ENCODE data around the gene PISD.
"Not testable (repeated sequence)": the region's sequence is repeated elsewhere in the genome, so short reads cannot be mapped to it uniquely, and the experiment has no call there.

Gene PISD

DNA sequence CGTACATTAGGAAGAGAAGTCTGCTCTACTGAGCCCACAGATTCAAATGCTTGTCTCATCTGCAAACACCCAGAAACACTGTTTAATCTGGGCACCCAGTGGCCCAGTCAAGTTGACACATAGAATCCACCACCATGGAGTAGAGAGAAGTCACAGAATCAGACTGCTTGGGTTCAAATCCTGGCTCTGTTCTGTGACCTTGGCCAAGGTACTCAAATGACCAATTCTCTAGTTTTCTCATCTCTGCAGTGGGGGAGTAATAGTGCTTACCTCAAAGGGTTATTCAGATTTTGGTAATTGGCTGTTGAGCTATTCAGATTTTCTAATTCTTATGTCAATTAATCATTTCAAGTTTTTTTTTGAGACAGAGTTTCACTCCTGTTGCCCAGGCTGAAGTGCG is 71.9 kb downstream of the PISD start:
- not testable (repeated sequence) for H3K4me3 Mint-ChIP-seq, H3K27me3 Mint-ChIP-seq, H3K27ac Mint-ChIP-seq, H3K9me3 Mint-ChIP-seq, DNase-seq
- Mint-ChIP-seq H3K4me1 (ENCODE audit: low read depth) (peaks cover 24% of the 10 kb centered on the region), H3K36me3 (ENCODE audit: low read depth) (peaks cover 56% of the 10 kb centered on the region)

DNA sequence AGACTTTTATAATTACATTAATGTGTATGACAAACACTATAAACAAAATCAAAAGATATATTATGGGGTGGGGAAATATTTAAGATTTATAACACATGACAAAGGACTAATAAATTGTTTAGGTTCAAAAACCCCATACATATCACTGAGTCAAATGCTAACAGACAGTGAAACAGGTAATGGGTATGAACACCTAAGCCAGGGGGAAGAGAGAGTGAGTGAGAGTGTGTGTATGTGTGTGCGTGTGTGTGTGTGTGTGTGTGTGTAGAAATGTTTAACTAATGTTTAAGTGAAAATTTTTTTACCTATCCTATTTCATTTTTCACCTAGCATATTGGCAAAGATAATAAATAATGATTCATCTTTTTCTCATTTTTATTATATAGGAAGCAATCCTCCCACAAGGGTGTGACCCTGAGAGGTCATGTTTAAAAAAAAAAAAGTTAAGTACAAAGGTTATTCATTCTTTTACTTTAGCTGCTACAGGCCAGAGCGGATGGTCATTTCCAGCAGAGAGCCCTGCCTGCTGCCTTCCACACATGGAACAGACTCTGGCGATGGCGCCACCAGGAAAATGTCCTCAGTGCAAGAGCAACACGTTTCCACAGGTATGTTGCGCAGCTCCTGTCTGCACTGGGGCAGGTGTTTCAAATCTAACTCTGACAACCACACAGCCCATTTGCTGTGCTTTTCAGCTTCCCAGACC is 72.9 kb downstream of the PISD start:
- H3K27ac Mint-ChIP-seq = peak overlapping the region; percentile 37

DNA sequence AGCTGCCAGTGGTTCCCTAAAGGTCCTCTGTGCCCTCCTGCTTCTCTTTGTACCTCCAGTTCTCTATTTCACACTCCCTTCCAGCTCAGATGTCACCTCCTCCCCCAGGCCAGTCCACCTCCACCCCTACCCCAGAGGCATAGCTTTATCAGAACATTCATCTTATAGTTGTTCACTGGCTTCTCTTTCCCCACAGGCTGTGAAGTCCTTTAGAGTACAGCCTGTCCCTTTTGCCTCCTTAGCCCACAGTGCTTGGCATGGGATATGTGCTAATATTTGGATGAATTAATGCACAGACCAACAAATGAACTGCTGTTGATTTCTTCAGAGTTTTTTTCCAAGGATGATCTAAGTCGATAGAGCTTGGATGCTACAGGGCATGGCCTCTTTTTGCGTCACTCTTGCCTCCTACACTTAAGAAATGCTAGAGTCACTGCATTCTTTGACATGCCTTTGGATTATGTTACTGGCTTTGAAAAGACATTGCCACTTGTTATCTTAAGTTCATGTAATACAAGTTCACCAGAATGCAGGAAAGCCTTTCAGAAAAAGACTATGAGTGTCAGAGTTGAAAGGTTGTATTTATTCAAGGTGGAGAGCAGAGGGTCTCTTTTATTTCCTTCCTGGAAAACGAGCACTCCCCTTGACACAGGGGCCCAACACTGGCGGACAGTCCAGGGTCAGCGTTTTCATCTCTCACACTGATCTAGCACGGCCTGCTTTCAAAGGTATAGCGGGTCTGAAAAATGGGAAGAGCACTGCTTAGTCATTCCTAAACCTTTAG is 75.7 kb downstream of the PISD start:
- H3K9me3 Mint-ChIP-seq = no peaks in the 10 kb centered on the region
- no peaks in the 10 kb centered on the region for H3K27me3 Mint-ChIP-seq
- peaks cover 79% of the 10 kb centered on the region for H3K36me3 Mint-ChIP-seq (ENCODE audit: low read depth)
- DNase-seq = no peak
- peaks cover 56% of the 10 kb centered on the region for H3K4me1 Mint-ChIP-seq (ENCODE audit: low read depth)
- peak overlapping the region; percentile 79 for H3K27ac Mint-ChIP-seq
- H3K4me3 Mint-ChIP-seq = no peak overlapping the region

More for the DNA sequence above, 72.9 kb downstream of the PISD start:
- Mint-ChIP-seq H3K27me3 (no peaks in the 10 kb centered on the region), H3K4me3 (no peak overlapping the region), H3K4me1 (ENCODE audit: low read depth) (peaks cover 34% of the 10 kb centered on the region), H3K36me3 (ENCODE audit: low read depth) (peaks cover 62% of the 10 kb centered on the region), H3K9me3 (no peaks in the 10 kb centered on the region)
- DNase-seq = no peak

DNA sequence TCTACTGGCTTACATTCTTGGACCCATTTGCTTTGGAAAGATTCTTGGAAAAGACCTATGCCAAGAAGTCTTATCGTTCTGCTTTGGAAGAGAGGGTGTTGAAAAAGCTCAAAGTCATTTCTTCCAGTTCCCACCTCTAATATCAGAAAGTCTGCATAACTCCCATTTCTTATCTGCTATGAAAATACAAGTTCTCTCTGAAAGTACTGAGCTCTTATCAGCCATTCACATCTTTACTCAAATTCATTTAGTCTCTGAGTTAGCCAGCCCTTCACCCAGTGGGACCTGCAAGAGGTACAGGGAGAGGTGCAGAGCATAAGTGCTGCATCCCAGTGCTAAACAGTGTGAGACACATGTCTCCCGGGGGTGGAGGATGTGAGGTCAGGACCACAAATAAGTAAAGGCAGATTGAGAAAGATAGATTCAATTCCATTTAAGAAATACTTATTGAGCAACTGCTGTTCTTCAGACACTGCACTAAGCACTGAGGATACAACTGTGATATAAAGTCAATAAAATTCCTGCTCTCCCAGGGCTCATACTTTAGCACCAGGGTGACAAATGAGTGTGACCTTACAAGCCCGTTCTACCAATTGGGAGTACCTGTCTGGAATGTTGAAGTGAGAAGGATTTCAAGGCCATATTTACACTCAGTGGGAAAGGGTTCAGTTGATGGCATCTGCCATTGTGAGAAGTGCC is 76.7 kb downstream of the PISD start:
- no peak for DNase-seq
- no peak overlapping the region for H3K4me3 Mint-ChIP-seq
- H3K27ac Mint-ChIP-seq = peak overlapping the region; percentile 79
- no peaks in the 10 kb centered on the region for H3K27me3 Mint-ChIP-seq
- H3K36me3 Mint-ChIP-seq (ENCODE audit: low read depth) = peaks cover 83% of the 10 kb centered on the region
- H3K9me3 Mint-ChIP-seq = no peaks in the 10 kb centered on the region
- H3K4me1 Mint-ChIP-seq (ENCODE audit: low read depth) = peaks cover 56% of the 10 kb centered on the region

DNA sequence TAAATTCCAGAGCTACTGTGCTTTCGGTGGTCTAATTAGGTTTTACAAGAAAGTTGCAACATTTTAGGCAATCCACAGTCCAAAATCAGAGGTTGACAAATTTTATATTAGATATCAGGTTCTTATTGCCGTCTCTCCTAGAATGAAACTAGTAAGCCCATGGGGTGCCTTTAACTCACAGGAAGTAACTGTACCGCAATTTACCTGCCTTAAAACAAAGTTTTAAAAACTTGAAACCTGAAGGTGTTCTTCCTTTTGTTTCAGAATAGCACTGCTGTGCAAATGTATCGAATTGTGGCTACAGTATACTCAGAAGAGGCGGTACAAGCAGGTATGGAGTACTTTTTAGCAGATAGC is 77.2 kb downstream of the PISD start:
- no peak overlapping the region for H3K4me3 Mint-ChIP-seq
- peaks cover 58% of the 10 kb centered on the region for H3K4me1 Mint-ChIP-seq (ENCODE audit: low read depth)
- DNase-seq = no peak
- H3K36me3 Mint-ChIP-seq (ENCODE audit: low read depth) = peaks cover 88% of the 10 kb centered on the region
- peak overlapping the region; percentile 79 for H3K27ac Mint-ChIP-seq
- no peaks in the 10 kb centered on the region for H3K9me3 Mint-ChIP-seq
- H3K27me3 Mint-ChIP-seq = no peaks in the 10 kb centered on the region

DNA sequence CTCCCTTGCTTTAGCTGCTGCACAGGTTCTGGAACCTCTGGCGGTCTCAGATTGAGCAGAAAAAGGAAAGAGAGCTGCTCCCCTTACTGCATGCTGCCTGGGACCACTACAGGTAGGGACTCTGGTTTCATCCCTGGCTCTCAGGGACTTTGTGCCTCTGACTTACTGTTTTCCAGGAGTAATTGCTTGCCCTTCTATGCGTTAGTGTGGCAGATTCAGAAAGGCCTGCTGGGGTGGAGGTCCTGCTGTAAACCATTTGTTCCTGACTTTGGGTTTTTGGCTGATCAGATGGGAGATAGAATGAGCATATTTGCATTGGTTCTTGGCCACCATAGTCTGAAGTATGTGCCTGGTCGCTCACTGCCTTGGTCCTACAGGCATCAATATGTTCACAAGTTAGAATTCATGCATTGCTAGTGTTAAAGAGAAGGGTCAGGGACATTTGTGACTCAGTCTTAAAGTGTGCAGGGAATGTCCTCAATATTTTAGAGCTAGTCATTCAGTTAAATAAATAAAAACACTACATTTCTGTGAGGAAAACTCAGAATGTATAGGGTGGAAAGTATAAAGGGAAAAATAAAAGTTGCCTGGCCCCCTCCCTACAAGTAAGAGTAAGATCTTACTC is 78.0 kb downstream of the PISD start:
- Mint-ChIP-seq H3K4me3 (no peak overlapping the region), H3K27ac (no peak overlapping the region), H3K36me3 (ENCODE audit: low read depth) (peaks cover 86% of the 10 kb centered on the region)

DNA sequence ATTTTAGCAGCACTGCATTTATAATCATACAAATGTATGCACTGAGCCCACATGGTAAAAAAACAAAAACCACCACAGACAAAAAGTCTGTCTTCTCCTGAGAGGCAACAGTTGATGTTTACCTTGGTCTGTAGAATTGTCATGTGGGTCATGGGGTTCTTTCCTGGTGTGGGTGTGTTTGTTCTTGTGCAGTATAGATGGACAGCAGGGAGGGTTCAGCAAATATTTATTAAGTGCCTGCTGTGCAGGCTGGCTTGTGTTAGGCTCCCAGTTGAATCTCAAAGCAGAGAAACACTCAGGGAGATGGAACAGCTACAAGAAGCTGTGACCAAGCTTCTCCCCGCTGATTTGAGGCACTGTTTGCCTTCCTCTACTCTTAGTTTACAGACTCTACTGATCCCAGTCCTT is 82.2 kb downstream of the PISD start:
- peaks cover 37% of the 10 kb centered on the region for H3K4me1 Mint-ChIP-seq (ENCODE audit: low read depth)
- H3K9me3 Mint-ChIP-seq = no peaks in the 10 kb centered on the region
- DNase-seq = no peak
- H3K27me3 Mint-ChIP-seq = no peaks in the 10 kb centered on the region
- H3K4me3 Mint-ChIP-seq = no peak overlapping the region
- peak overlapping the region; percentile 72 for H3K27ac Mint-ChIP-seq
- H3K36me3 Mint-ChIP-seq (ENCODE audit: low read depth) = peaks cover 86% of the 10 kb centered on the region

More for the DNA sequence above, 78.0 kb downstream of the PISD start:
- H3K9me3 Mint-ChIP-seq = no peaks in the 10 kb centered on the region
- H3K4me1 Mint-ChIP-seq (ENCODE audit: low read depth) = peaks cover 57% of the 10 kb centered on the region
- H3K27me3 Mint-ChIP-seq = no peaks in the 10 kb centered on the region
- no peak for DNase-seq

DNA sequence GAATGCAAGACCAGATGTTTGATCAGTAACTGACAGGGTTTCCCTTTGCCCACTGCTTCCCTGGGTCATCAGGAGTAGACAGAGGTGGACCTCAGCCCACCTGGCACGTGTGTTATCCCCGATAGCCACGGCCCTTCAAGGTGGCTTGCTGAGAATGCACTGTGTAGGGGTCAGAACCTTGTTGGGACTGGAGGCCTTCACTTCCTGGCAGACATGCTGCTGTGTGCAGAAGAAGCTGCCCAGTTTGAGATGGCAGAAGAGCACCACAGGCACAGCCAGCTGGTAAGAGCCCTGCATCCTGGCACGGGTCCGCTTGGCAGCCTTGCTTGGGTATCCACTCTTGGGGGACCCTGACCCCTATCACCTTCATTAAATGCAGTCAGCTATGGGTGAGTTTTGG is 83.8 kb downstream of the PISD start:
- DNase-seq = no peak
- no peaks in the 10 kb centered on the region for H3K27me3 Mint-ChIP-seq
- H3K9me3 Mint-ChIP-seq = no peaks in the 10 kb centered on the region
- H3K4me3 Mint-ChIP-seq = no peak overlapping the region
- peaks cover 86% of the 10 kb centered on the region for H3K36me3 Mint-ChIP-seq (ENCODE audit: low read depth)
- peak overlapping the region; percentile 66 for H3K27ac Mint-ChIP-seq
- peaks cover 22% of the 10 kb centered on the region for H3K4me1 Mint-ChIP-seq (ENCODE audit: low read depth)

DNA sequence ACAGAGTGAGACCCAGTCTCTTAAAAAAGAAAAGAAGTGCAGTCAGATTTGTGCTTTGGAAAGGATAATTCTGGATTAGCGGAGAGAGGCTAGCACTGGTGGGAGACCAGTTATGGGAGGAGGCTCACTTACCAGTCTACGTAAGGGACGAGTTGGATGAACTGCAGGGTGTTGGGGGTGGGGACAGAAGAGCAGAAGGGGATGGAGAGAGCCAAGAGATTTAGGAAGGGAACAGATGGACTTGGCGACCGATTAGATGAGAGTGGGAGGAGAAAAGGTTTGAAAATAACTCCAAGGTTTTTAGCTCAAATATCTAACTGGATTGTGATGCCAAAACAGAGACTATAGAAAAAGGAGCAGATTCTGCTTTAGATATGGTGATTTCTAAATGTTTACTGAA is 84.3 kb downstream of the PISD start:
- Mint-ChIP-seq H3K9me3 (no peaks in the 10 kb centered on the region), H3K4me1 (ENCODE audit: low read depth) (peaks cover 20% of the 10 kb centered on the region), H3K36me3 (ENCODE audit: low read depth) (peaks cover 89% of the 10 kb centered on the region), H3K4me3 (no peak overlapping the region), H3K27me3 (no peaks in the 10 kb centered on the region), H3K27ac (peak overlapping the region; percentile 66)
- DNase-seq = no peak

DNA sequence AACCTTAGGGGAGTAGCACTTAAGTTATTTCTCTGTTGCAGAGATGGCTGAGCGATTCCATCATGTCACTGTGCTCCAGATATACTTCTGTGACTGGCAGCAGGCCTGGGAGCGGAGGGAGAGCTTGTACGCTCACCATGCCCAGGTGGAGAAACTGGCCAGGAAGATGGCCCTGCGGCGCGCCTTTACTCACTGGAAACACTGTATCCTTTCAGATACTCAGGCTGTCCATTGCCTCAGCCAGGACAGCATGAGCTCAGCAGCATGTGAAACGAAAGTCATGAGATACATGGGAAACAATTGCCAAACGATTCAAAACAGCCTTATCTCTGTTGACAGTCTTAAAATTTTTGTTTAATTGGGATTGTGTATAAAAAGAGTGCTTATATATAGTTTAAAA is 86.8 kb downstream of the PISD start:
- Mint-ChIP-seq H3K4me3 (no peak overlapping the region), H3K9me3 (no peaks in the 10 kb centered on the region), H3K36me3 (ENCODE audit: low read depth) (peaks cover 93% of the 10 kb centered on the region), H3K27ac (peak overlapping the region; percentile 69), H3K4me1 (ENCODE audit: low read depth) (peaks cover 10% of the 10 kb centered on the region), H3K27me3 (no peaks in the 10 kb centered on the region)
- DNase-seq = no peak

DNA sequence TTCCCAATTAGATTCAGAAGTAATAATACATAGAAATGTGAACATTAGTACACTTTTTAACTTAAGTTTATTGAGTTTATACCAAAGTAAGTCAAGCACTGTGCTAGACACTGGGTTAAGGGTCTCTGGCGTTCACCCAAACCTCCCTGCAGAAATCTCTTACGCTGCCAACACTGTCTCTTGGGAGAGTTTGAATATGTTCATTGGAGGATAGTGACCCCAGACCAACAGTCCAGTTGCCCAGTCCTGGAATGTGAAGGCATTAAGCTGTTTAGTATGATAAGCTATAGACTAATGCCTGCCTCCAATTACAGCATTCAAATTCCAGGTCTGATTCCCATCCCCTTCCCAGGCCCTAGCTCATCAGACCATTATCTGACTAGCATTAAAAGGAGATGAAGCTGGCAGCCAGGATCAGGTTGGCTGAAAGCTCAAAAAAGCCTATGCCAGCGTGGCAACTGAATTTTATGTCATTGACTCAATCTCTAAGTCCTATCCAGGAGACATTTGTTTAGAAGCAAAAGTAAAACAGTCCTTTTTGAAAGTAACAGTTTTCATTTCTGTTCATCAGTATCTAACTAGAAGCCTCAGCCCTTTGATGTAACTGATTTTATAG is 87.9 kb downstream of the PISD start:
- Mint-ChIP-seq H3K27me3 (no peaks in the 10 kb centered on the region), H3K4me3 (no peak overlapping the region), H3K4me1 (ENCODE audit: low read depth) (peaks cover 9% of the 10 kb centered on the region), H3K9me3 (no peaks in the 10 kb centered on the region), H3K27ac (peak overlapping the region; percentile 69), H3K36me3 (ENCODE audit: low read depth) (peaks cover 91% of the 10 kb centered on the region)
- DNase-seq = no peak

DNA sequence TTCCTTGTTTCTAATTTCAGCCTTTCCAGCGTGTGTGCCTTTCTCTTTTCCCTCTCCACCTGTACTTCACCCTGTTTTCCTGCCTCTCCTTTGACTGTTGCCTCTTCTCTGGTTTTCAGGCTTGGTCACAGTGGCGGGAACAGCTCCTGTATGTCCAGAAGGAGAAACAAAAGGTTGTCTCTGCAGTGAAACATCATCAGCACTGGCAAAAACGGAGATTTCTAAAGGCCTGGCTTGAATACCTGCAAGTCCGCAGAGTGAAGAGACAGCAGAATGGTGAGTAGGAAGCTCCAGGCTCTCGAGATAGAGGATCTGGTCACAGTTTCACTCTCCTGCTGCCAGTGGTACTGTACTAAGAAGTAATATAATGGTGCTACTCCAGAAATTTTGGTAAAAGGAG is 89.1 kb downstream of the PISD start:
- Mint-ChIP-seq H3K27ac (peak overlapping the region; percentile 58), H3K4me1 (ENCODE audit: low read depth) (peaks cover 15% of the 10 kb centered on the region), H3K36me3 (ENCODE audit: low read depth) (peaks cover 89% of the 10 kb centered on the region), H3K4me3 (no peak overlapping the region), H3K27me3 (no peaks in the 10 kb centered on the region), H3K9me3 (no peaks in the 10 kb centered on the region)
- DNase-seq = no peak

DNA sequence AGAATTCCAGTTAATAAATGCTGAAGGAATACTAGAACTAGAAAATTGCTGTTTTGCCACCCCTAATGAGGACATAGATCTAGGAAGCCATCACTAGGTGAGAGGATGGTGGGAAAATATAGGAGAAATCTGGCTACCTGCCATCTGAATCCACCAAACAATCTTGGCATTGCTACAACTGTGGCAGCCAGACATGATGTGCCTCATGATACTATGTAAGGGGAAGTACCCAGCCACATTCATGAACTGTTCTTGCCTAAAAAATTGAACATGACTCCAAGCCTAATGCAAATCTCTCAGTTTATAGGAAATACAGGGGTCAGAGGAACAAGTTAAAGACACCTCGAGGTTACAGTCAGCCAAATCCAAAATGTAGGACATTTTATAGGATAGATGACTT is 92.9 kb downstream of the PISD start:
- Mint-ChIP-seq H3K4me3 (no peak overlapping the region), H3K4me1 (ENCODE audit: low read depth) (peaks cover 8% of the 10 kb centered on the region), H3K27ac (peak overlapping the region; percentile 76), H3K27me3 (no peaks in the 10 kb centered on the region), H3K36me3 (ENCODE audit: low read depth) (peaks cover 86% of the 10 kb centered on the region), H3K9me3 (no peaks in the 10 kb centered on the region)
- DNase-seq = no peak
